Activated CD8-positive, alpha-beta memory T cell treated with anti-CD3 and anti-CD28 coated beads for 48 hours (primary cell): ENCODE measurements around the gene LRP10.
"Not testable (repeated sequence)": the region's sequence is repeated elsewhere in the genome, so short reads cannot be mapped to it uniquely, and the experiment has no call there.

Experiments
- DNase-seq, 3 experiments: peaks; one replicate each; pipeline ENCODE4 v3.0.0-alpha.2; 2020; ENCODE audit warnings: low read depth in 2 of 3, low spot score in 2 of 3

The LRP10 gene

DNA sequence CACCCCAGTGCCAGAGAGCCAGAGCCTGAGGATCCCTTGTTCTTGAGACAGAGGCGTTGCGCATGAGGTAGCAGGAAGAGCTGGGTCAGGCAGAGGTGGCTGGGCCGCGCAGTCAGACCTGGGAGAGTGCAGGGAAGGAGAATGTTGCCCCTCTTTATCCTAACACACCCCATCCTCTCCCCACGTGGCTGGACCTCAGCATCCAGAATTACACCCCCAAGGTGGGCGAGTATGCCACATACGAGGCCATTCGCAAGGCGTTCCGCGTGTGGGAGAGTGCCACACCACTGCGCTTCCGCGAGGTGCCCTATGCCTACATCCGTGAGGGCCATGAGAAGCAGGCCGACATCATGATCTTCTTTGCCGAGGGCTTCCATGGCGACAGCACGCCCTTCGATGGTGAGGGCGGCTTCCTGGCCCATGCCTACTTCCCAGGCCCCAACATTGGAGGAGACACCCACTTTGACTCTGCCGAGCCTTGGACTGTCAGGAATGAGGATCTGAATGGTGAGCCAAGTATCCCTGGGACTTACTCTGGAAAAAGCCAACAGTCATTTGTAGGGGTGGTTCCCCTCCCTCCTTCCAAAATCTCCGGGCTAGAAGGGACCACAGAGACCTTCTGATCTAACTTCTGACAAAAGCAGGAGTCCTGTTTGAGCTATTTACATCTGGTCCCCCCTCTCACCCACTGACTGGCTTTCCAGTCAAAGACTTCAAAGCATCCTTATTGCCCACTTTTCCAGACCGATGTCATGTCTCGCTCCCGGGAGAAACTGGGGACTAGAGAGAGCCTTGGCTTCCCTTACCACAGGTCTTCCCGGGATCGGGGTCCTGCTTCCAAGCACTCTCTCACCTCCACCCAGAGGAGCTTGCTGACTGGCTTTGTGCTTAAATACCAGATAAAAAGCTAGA, 29.1 kb upstream of the LRP10 start:
- DNase-seq, result no peak

DNA sequence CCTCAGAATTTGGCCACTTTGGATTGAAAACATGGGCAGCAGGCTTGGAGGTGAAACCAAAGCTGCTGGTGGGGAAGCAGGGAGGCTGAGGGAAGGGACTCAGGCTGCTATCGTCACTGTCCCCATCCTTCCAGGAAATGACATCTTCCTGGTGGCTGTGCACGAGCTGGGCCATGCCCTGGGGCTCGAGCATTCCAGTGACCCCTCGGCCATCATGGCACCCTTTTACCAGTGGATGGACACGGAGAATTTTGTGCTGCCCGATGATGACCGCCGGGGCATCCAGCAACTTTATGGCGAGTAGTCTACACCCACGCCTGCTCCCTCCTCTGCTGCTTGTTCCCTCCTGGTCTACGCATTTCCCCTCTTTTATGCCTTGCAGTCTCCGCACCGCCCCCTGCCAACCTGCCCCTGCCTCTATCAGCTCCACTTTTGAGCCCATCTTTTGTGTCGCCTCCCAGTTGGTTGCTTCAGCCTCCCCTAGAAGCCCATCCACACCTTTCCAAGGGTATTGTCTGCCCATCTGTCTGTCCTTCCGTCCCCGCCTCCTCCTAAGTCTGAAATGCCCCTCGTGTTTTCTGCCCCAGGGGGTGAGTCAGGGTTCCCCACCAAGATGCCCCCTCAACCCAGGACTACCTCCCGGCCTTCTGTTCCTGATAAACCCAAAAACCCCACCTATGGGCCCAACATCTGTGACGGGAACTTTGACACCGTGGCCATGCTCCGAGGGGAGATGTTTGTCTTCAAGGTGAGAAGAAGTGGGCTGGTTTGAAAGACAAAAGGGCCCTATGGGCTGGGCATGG, 28.2 kb upstream of the LRP10 start:
- DNase-seq, result no peak

DNA sequence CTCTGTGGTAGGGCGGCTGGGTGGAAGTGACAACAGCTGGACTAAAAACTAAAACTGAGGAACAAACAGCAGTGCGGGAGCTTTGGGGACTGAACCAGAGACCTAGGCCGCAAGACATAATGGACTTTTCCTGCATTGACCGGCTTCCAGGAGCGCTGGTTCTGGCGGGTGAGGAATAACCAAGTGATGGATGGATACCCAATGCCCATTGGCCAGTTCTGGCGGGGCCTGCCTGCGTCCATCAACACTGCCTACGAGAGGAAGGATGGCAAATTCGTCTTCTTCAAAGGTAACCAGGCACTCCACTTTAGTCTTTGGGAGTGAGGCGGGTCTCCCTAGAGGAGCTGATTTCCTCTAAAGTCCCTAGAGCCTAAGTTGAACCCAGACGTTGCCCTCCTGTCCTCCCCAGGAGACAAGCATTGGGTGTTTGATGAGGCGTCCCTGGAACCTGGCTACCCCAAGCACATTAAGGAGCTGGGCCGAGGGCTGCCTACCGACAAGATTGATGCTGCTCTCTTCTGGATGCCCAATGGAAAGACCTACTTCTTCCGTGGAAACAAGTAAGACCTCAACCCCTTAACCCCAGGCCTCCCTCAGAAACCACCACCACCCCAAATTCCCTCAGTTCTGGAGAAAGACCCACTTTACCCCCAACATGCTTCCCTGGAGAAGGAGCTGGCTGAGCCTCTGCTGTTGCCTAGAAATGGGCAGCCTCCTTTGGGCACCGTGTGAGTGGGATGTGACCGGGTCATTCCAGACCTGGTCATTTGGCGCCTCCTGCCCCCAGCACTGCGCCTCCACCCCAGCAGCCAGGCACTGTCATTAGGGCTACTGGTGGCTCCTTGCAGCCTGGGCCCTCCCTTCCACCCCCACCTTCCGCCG, 27.1 kb upstream of the LRP10 start:
- DNase-seq, result no peak

DNA sequence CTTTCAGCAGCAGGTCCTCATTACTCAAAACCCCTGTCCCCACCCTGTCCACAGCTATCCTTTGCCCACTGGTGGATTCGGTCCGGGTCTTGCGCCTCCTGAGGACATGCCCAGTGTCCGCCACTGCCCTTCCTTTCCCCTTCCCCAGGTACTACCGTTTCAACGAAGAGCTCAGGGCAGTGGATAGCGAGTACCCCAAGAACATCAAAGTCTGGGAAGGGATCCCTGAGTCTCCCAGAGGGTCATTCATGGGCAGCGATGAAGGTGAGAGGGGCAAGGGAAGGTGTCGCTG, 26.5 kb upstream of the LRP10 start:
- no peak for DNase-seq

DNA sequence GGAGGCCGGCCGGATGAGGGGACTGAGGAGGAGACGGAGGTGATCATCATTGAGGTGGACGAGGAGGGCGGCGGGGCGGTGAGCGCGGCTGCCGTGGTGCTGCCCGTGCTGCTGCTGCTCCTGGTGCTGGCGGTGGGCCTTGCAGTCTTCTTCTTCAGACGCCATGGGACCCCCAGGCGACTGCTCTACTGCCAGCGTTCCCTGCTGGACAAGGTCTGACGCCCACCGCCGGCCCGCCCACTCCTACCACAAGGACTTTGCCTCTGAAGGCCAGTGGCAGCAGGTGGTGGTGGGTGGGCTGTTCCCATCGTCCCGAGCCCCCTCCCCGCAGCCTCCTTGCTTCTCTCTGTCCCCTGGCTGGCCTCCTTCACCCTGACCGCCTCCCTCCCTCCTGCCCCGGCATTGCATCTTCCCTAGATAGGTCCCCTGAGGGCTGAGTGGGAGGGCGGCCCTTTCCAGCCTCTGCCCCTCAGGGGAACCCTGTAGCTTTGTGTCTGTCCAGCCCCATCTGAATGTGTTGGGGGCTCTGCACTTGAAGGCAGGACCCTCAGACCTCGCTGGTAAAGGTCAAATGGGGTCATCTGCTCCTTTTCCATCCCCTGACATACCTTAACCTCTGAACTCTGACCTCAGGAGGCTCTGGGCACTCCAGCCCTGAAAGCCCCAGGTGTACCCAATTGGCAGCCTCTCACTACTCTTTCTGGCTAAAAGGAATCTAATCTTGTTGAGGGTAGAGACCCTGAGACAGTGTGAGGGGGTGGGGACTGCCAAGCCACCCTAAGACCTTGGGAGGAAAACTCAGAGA, 25.5 kb upstream of the LRP10 start:
- no peak for DNase-seq

DNA sequence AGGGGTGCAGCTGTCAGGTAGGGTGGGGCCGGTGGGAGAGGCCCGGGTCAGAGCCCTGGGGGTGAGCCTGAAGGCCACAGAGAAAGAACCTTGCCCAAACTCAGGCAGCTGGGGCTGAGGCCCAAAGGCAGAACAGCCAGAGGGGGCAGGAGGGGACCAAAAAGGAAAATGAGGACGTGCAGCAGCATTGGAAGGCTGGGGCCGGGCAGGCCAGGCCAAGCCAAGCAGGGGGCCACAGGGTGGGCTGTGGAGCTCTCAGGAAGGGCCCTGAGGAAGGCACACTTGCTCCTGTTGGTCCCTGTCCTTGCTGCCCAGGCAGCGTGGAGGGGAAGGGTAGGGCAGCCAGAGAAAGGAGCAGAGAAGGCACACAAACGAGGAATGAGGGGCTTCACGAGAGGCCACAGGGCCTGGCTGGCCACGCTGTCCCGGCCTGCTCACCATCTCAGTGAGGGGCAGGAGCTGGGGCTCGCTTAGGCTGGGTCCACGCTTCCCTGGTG, 24.7 kb upstream of the LRP10 start:
- DNase-seq, result no peak

DNA sequence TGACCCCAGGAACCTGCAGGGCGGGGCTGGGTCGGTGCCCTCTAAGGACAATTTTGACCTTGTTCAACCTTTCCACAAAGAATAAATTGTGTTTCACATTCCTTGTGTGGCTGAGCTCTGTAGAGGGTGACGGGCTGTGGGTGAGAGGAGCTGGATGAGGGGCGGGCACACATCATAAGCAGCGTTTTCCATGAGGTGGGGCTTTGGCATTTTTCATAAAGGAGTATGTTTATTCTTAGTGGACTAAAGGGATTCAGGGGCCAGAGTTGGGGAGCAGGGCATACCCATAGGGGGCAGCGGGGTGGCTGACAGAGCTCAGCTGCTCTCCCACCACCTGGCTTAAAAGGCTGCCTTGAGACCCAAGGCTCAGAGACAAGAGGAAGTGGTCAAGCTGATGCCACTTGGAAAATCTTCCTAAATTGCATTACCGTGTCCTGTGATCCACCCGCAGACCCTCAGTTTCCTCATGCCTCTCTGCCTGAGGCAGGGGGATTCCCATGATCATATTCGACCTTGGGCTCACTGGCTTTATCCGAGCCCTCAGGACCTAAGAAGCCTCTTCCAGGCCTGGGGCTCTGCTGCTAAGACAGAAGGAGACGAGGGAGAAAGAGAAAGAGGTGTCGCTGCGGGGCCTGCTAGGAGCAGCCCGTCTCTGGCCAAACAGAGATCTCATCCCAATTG, 23.7 kb upstream of the LRP10 start:
- no peak for DNase-seq

DNA sequence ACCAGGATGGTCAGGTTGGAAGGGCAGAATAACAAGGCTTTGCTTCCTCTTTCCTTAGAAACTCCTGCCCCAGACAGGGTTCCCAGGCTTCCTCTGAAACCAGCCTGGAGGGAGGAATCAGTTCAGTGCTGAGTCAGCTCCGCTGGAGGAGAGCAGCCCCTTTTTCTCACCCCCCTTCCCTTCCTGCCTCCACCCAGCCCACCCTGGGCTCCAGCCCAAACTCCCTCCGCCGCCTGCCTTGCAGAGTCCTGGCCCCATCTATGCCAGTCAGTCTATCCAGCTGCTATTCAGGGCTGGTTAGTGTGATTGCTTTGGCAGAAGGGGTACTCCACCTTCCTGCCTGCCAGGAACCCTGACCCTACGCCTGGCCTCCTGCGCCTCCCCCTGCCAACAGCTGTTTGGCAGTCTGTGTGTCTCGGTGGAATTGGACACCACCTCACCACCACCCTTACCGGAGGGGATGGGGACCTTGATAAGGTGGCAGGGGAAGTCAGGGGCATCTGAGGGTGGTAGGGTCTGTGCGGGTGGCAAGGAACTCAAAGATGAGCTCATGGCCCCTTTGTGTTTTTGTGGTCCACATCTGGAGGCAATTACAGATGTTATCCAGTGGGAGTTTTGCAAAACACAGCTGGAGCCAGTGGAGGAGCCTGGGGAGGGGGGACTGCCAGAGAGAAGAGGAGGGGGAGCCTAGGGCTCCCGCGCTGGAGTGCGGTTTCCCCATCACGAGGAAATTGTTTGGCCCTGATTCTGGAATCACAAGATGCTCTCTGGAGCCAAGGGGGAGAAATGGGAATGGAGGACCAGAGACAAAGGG, 23.0 kb upstream of the LRP10 start:
- DNase-seq, result no peak

DNA sequence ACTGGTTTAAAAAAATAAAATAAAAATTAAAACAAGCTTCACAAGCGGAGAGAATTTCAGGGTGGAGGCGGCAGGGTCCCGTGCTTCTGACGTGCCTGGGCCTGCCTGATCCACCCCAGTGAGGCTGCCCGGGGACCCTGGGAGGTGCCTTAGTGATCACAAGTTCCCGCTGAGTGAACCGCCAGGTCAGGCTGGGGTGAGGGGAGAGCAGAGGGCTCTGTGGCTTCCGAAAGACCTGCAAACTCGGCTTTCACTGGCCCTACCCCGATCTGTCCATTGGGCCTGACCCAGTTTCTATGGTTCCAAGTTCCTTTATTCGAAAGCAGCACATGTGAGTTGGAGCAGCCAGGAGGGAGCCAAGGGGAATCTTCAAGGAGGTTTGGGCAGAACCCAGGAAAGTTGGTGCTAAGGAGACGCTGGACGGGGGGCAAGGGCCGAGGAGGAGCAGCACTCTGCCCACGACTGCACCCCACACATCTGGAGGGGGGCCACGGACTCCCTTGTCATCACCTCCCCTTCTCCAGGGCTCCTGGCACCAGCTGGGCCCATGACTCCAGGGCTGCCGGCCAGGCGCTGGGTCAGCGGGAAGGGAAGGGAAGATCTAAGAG, 22.2 kb upstream of the LRP10 start:
- DNase-seq, result no peak

DNA sequence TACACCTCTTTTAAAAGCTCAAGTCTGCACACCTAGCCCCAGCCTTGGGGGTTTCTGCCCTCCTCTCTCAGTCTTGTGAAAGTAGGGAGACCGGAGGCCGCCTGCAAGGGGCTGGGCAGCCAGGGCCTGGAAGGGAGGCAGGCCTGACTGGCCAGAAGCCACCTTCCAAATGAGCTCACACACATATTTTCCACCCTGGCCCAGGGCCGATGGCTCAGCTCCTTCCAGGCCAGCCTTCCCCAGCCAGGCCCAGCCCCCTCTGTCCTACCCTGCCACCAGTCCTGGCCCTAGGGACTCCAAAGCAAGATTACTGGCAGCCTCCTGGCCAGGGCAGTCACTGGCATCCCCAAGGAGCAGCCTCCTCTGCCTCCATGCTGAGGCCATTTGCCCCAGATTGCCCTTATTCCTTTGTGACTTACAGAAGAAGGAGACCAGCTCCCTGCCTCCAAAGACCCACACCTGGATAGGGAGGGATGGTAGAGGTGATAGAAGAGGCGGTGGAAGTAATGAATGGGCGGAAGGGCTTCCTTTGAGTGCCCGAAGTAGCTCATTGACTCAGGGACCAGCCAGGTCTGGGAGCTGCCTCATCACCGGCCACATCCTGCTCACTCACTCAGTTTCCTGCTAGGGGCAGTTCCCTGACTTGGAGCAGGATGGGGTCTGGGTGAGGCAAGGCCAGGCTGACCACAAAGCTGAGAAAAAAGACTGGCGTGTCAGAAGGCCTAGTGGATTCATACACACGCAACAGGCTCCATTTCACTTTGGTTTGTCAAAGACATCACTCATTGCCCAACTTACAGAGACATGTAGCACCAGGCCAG, 20.4 kb upstream of the LRP10 start:
- DNase-seq, result peak in 1 of 3 experiments; percentile 18

DNA sequence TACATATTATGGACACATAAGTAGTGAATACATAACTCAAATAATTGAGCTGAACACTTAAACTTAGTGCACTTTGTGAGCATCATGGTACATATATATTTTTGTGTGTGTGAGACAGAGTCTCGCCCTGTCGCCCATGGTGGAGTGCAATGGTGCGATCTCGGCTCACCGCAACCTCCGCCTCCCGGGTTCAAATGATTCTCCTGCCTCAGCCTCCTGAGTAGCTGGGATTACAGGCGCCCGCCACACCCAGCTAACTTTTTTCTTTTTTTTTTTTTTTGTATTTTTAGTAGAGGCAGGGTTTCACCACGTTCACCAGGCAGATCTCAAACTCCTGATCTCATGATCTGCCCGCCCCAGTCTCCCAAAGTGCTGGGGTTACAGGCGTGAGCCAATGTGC, 19.4 kb upstream of the LRP10 start:
- DNase-seq, result not testable (repeated sequence)

DNA sequence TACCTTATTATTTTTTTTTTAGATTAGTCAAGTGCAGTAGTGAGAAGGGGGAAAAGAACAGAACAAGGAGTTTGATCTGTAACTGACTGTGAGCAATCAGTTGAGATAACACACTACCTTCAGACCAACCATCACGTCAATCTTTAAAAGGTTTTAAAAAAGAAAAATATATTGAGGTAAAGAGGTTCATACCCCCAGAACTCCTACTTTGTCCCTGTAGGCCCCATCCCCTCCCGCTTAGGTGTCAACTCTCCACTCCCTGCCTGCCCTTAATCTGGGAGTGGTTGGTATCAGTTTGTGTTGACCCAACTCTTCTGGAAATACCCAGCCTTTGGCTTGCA, 19.0 kb upstream of the LRP10 start:
- no peak for DNase-seq

DNA sequence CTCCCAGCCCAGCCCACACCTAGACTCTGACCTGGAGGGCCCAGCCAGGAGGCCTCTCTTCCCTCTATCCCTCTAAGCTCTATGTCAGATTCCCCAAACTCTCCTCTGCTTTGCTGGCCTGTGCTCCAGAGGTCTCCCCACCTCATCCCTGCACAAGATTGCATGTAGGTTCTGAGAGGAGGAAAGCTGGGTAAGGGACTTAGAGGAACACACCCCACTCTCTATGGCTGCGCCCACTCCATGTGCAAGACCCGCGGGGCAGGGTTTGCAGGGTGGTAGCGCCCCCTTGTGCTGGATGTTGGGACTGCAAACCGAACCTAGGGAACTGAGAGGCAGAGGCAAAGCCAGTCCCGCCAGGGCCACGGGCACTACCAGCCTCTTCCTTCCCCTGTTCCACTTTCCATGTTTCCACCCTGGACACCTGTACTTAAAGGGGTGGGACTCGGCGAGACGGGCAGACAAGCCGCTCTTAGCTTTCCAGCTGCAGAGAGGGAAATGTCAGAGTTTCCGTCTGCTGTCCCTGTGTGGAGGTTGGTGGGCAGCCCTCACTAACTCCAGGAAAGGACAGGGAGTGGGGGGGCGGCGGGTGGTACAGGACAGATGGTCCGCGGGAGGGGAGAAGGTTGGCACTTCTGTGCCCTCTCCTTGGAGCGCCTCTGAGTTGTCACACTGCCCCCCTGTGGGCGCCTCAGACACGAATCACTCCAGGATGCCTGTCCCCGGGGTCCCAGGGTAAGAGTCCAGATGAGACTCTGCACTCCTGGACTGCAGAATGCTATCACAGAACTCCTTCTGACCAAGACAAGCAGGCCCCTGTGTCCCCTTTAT, 18.4 kb upstream of the LRP10 start:
- peak; percentile 71 to 100 (median 100) for DNase-seq

DNA sequence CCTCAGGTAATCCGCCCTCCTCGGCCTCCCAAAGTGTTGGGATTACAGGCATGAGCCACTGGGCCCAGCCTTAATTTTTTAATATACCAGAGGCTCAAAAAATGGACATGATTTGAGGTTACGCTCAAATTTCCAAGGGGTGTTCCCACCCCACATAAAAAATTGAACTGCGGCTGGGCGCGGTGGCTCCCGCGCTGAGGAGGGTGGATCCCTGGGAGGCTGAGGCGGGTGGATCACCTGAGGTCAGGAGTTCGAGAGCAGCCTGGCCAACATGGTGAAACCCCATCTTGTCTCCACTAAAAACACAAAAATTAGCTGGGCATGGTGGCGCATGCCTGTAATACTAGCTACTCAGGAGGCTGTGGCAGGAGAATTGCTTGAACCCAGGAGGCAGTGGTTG, 17.2 kb upstream of the LRP10 start:
- not testable (repeated sequence) for DNase-seq

DNA sequence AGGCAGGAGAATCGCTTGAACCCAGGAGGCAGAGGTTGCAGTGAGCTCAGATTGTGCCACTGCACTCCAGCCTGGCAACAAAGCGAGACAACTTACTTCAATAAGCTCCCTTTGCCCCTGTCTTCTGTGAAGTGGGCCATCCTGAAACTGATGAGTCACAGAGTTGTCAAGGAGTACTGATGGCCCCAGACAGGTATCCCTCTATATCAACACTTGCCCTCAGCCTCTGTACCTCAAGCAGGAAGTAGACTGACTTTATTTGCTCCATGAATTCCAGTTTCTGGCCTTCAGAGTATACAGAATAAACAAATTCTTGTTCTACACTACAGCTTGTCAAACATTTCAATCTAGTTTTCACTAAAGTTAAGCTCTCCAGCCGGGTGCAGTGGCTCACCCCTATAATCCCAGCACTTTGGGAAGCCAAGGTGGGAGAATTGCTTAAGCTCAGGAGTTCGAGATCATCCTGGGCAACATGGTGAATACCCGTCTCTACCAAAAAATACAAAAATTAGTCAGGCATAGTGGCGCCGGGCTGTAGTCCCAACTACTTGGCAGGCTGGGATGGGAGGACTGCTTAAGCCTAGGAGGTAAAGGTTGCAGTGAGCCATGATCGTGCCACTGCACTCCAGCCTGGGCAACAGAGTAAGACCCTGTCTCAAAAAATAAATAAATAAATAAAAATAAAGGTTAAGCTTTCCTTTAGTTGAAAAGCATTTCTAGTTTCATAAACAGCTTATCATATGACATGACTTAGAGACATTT, 16.4 kb upstream of the LRP10 start:
- no peak for DNase-seq

DNA sequence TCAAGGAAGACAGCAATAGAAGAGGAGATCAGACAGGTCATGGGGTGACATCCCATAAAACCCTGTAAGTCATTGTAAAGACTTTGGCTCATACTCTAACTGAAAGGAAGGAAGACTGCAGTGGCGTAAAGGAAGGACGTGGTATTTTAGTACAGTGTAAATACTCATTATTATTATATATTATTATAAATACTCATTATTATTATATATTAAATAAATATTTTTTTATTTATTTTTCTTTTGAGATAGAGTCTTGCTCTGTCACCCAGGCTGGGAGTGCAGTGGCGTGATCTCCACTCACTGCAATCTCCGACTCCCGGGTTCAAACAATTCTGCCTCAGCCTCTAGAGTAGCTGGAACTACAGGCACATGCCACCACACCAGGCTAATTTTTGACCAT, 15.1 kb upstream of the LRP10 start:
- DNase-seq, result no peak
